HFFc6 (cell line): Measurements from ENCODE around the gene P2RY12. TPM values are rescaled to one million over a fixed set of nuclear protein-coding genes. Genes with fewer than 3 reads are reported as not detected.
A peak's percentile ranks its signal among the peaks of the same experiment; 100 is the strongest.

Experiments used
- DNase-seq: peaks from one replicate; pipeline ENCODE4 v3.0.0-alpha.2; 2018
- H3K27ac Mint-ChIP-seq: 2 replicates; pipeline ENCODE4 v1.8.0; 2020; ENCODE audit warnings: mild to moderate bottlenecking, mixed read lengths
- H3K27me3 Mint-ChIP-seq: 2 replicates; pipeline ENCODE4 v1.8.0; 2021; ENCODE audit warnings: mild to moderate bottlenecking, moderate library complexity, mixed read lengths; ENCODE audit not compliant: insufficient read depth
- H3K36me3 Mint-ChIP-seq: 2 replicates; pipeline ENCODE4 v1.8.0; 2021; ENCODE audit warnings: low read depth, mixed read lengths
- H3K4me1 Mint-ChIP-seq: 2 replicates; pipeline ENCODE4 v1.8.0; 2020; ENCODE audit warnings: low read depth, mixed read lengths
- H3K4me3 Mint-ChIP-seq: 2 replicates; pipeline ENCODE4 v1.8.0; 2020; ENCODE audit warnings: mild to moderate bottlenecking, moderate library complexity, mixed read lengths
- H3K9me3 Mint-ChIP-seq: 2 replicates; pipeline ENCODE4 v1.8.0; 2020; ENCODE audit warnings: mild to moderate bottlenecking, mixed read lengths
- total RNA-seq, 6 experiments: library from RNA; stranded (reverse); fragmentation: NEBNext Ultra II Directional; extraction: Animal tissue kit (Norgen Biotek cat#: 25700); gene quantifications; 2 replicates in 1 of 6; 3 replicates in 5 of 6; pipeline ENCODE4 v1.2.3, GENCODE V29; 2021
- TF ChIP-seq, protein P1 (sequence below): fragments of 200-600 bp; sonication (generic); IDR thresholded peaks from 2 replicates; pipeline ENCODE4 v1.5.0; 2021; ENCODE audit warnings: antibody characterized with exemption, mild to moderate bottlenecking

P2RY12 gene
- total RNA-seq, 6 experiments from 2014 or later: not detected

GRCh38 chr3:151415289-151415688 is 30.7 kb upstream of the P2RY12 start:
- Mint-ChIP-seq H3K27ac (no peak overlapping the region), H3K9me3 (no peaks in the 10 kb centered on the region), H3K4me1 (peaks cover 14% of the 10 kb centered on the region), H3K4me3 (no peak overlapping the region), H3K36me3 (no peaks in the 10 kb centered on the region), H3K27me3 (no peaks in the 10 kb centered on the region; the same call in 1 of the 2 replicates)
- no peak for DNase-seq
- TF ChIP-seq, protein P1, sequence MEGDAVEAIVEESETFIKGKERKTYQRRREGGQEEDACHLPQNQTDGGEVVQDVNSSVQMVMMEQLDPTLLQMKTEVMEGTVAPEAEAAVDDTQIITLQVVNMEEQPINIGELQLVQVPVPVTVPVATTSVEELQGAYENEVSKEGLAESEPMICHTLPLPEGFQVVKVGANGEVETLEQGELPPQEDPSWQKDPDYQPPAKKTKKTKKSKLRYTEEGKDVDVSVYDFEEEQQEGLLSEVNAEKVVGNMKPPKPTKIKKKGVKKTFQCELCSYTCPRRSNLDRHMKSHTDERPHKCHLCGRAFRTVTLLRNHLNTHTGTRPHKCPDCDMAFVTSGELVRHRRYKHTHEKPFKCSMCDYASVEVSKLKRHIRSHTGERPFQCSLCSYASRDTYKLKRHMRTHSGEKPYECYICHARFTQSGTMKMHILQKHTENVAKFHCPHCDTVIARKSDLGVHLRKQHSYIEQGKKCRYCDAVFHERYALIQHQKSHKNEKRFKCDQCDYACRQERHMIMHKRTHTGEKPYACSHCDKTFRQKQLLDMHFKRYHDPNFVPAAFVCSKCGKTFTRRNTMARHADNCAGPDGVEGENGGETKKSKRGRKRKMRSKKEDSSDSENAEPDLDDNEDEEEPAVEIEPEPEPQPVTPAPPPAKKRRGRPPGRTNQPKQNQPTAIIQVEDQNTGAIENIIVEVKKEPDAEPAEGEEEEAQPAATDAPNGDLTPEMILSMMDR: no peak

DNA sequence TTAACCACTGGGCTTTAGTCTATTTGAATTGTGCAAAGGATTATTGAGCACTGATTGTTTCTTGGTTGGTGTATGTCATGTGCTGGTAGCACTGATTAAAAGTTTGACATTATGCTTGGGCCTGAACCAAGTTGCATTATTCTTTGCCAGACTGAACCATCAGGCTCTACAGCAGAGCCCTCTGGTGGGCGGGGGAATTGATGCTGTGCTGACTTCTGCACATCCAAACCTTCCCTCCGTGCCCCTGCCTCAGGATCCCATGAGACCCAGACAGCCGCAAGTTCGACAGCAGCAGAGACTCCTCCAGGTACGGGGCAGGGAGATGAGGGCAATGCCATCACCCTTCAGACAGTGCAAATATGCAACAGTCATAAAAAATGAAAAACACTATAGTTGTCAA is 28.4 kb upstream of the P2RY12 start:
- peaks cover 16% of the 10 kb centered on the region for H3K4me1 Mint-ChIP-seq
- no peaks in the 10 kb centered on the region for H3K9me3 Mint-ChIP-seq
- DNase-seq: no peak
- no peak overlapping the region for H3K27ac Mint-ChIP-seq
- H3K4me3 Mint-ChIP-seq: no peak overlapping the region
- H3K27me3 Mint-ChIP-seq: no peaks in the 10 kb centered on the region; the same call in 1 of the 2 replicates
- H3K36me3 Mint-ChIP-seq: no peaks in the 10 kb centered on the region
- TF ChIP-seq, protein P1: no peak; the same call in 1 of the 2 replicates

DNA sequence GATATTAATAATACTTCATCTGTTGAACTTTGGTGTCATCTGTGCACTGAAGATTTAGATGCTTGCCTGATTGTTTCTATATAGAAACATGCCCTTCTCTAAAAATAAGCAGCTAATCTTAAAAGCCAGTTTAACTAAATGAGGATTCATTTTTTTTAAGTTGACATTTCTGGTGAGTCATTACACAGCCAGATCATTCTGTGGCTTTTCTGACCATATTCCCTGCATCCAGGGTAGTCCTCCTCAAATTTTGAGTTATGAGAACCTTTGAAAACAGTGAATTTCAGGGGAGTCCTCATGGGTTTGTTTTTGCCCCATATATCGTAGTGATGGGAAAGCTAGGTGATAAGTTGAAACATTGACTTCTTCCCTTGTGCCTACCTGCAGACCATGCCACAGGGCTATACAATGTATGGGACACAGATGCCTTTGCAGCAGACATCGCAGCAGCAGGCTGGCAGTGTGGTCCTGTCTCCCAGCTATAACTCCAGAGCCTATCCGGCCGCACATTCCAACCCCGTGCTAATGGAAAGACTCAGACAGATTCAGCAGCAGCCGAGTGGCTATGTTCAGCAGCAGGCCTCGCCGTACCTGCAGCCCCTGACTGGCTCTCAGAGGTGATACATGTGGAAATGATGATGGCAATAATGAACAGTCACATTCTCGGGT is 26.5 kb upstream of the P2RY12 start:
- H3K4me1 Mint-ChIP-seq: peaks cover 16% of the 10 kb centered on the region
- TF ChIP-seq, protein P1: no peak
- DNase-seq: peak; percentile 40

GRCh38 chr3:151407928-151408327 is 23.4 kb upstream of the P2RY12 start:
- Mint-ChIP-seq H3K27me3 (no peaks in the 10 kb centered on the region), H3K9me3 (no peaks in the 10 kb centered on the region), H3K4me3 (no peak overlapping the region), H3K27ac (no peak overlapping the region), H3K4me1 (peaks cover 37% of the 10 kb centered on the region), H3K36me3 (no peaks in the 10 kb centered on the region)
- TF ChIP-seq, protein P1: no peak
- DNase-seq: no peak

More for the DNA sequence above, 26.5 kb upstream of the P2RY12 start:
- Mint-ChIP-seq H3K9me3 (no peaks in the 10 kb centered on the region), H3K36me3 (no peaks in the 10 kb centered on the region), H3K27ac (no peak overlapping the region), H3K27me3 (no peaks in the 10 kb centered on the region), H3K4me3 (no peak overlapping the region)

DNA sequence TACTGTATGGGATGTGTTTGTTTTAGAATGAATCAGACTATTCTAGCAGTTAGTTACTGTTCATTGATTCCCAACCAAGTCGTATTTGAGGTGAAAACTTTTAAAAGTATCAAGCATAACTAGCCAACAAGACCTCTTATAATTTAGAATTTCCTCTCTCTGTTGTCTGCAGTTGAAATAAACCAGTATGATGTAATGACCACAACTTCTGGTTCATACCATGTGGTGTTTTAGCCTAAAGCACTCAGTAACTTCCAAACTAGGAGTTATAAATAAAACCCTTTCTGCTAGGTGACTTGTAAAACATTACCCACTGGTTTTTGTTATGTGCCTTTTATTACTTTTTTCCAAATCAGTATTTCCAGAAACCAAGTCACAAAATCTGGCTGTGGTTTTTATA is 19.8 kb upstream of the P2RY12 start:
- Mint-ChIP-seq H3K4me1 (peaks cover 36% of the 10 kb centered on the region), H3K27me3 (no peaks in the 10 kb centered on the region; the same call in 1 of the 2 replicates), H3K36me3 (no peaks in the 10 kb centered on the region), H3K9me3 (no peaks in the 10 kb centered on the region), H3K27ac (peak overlapping the region; percentile 57; the same call in 1 of the 2 replicates), H3K4me3 (0 out of 2 replicates have a peak overlapping the region, but pooled peaks have one; percentile 13)
- DNase-seq: peak; percentile 47
- TF ChIP-seq, protein P1: no peak
